Smooth muscle cell (in vitro differentiated cells): ENCODE results near the gene SLC27A5. TPM values are rescaled to one million over a fixed set of nuclear protein-coding genes. Genes with fewer than 3 reads are reported as not detected.

ENCODE experiments used
- DNase-seq: peaks from one replicate; lab custom pipeline; 2025; ENCODE audit not compliant: unreplicated experiment; lab: John Stamatoyannopoulos, UW
- H2AFZ ChIP-seq: fragments of 200-600 bp; sonication (generic); 2 replicates; pipeline ENCODE4 v1.6.0; 2016; ENCODE audit warnings: antibody characterized with exemption, low read depth, mild to moderate bottlenecking
- H3F3A ChIP-seq: fragments of 200-600 bp; sonication (generic); 2 replicates; pipeline ENCODE4 v1.6.0; 2017; ENCODE audit warnings: antibody characterized with exemption, low read depth
- H3K27ac ChIP-seq: fragments of 200-600 bp; sonication (generic); 2 replicates; pipeline ENCODE4 v1.5.1; 2016; ENCODE audit warnings: low read depth, mild to moderate bottlenecking
- H3K27me3 ChIP-seq: fragments of 200-600 bp; sonication (generic); 2 replicates; pipeline ENCODE4 v1.6.1; 2016; ENCODE audit warnings: low read depth, mild to moderate bottlenecking
- H3K36me3 ChIP-seq: fragments of 200-600 bp; sonication (generic); 2 replicates; pipeline ENCODE4 v1.5.1; 2016; ENCODE audit warnings: low read depth
- H3K4me1 ChIP-seq: fragments of 200-600 bp; sonication (generic); 2 replicates; pipeline ENCODE4 v1.5.1; 2016; ENCODE audit warnings: low read depth
- H3K4me2 ChIP-seq: fragments of 200-600 bp; sonication (generic); 2 replicates; pipeline ENCODE4 v1.6.0; 2016; ENCODE audit warnings: mild to moderate bottlenecking
- H3K4me3 ChIP-seq: fragments of 200-600 bp; sonication (generic); 2 replicates; pipeline ENCODE4 v1.5.1; 2016; ENCODE audit warnings: mild to moderate bottlenecking
- H3K79me2 ChIP-seq: fragments of 200-600 bp; sonication (generic); 2 replicates; pipeline ENCODE4 v1.6.0; 2016; ENCODE audit warnings: low read depth, mild to moderate bottlenecking
- H3K9ac ChIP-seq: fragments of 200-600 bp; sonication (generic); 2 replicates; pipeline ENCODE4 v1.6.0; 2016; ENCODE audit warnings: low read depth
- H3K9me3 ChIP-seq: fragments of 200-600 bp; sonication (generic); replicated peaks from 2 replicates; pipeline ENCODE4 v1.5.1; 2016; ENCODE audit warnings: low read depth
- H4K20me1 ChIP-seq: fragments of 200-600 bp; sonication (generic); 2 replicates; pipeline ENCODE4 v1.6.0; 2016; ENCODE audit warnings: low read depth
- CTCF ChIP-seq: fragments of 200-600 bp; sonication (generic); IDR thresholded peaks from 2 replicates; pipeline ENCODE4 v1.5.1; 2017; ENCODE audit warnings: borderline replicate concordance, mild to moderate bottlenecking, antibody characterized with exemption; ENCODE audit not compliant: insufficient read depth, poor library complexity, severe bottlenecking
- WGBS: methylation state at CpG from one replicate; pipeline ENCODE4 v1.1.7; 2016; ENCODE audit warnings: low lambda C conversion rate; 5-methylcytosine and 5-hydroxymethylcytosine counted together
- polyA plus RNA-seq: library from polyadenylated mRNA; unstranded; fragments of >200 nt; fragmentation: Nextera tagmentation; extraction: Ambion mirVana; gene quantifications from 2 replicates; pipeline ENCODE4 v1.2.1, GENCODE V29; 2016
- total RNA-seq: library from RNA; depleted of rRNA; stranded (reverse); fragments of >200 nt; gene quantifications from 2 replicates; pipeline ENCODE4 v1.2.3, GENCODE V29; 2014

The SLC27A5 gene
- total and polyA plus RNA-seq, 2 experiments from 2014 or later = 6.6 to 7.5 TPM

GRCh38 chr19:58460039-58460438, 51.8 kb downstream of the SLC27A5 start:
- Histone ChIP-seq H3K4me2 (no peak overlapping the region), H3F3A (no peaks in the 10 kb centered on the region), H3K27ac (no peak overlapping the region), H3K36me3 (no peaks in the 10 kb centered on the region), H3K4me3 (no peak overlapping the region), H3K79me2 (no peaks in the 10 kb centered on the region), H3K27me3 (no peaks in the 10 kb centered on the region), H3K4me1 (no peaks in the 10 kb centered on the region), H3K9ac (no peak overlapping the region), H4K20me1 (no peaks in the 10 kb centered on the region), H2AFZ (no peak overlapping the region), H3K9me3 (no peaks in the 10 kb centered on the region)
- TF ChIP-seq CTCF = no peak
- DNase-seq = no peak
- 77% methylated on average over 2 of the region's 2 CpGs for WGBS

GRCh38 chr19:58456111-58456510, 55.7 kb downstream of the SLC27A5 start:
- Histone ChIP-seq H3F3A (no peaks in the 10 kb centered on the region), H3K4me1 (peaks cover 1% of the 10 kb centered on the region), H3K4me3 (no peak overlapping the region), H3K9me3 (no peaks in the 10 kb centered on the region), H3K79me2 (no peaks in the 10 kb centered on the region), H3K27me3 (no peaks in the 10 kb centered on the region), H3K27ac (no peak overlapping the region), H4K20me1 (no peaks in the 10 kb centered on the region), H3K9ac (no peak overlapping the region), H2AFZ (no peak overlapping the region), H3K4me2 (no peak overlapping the region), H3K36me3 (no peaks in the 10 kb centered on the region)
- 98% methylated on average over 35 of the region's 35 CpGs for WGBS
- no peak for TF ChIP-seq CTCF
- no peak for DNase-seq

- no peak for TF ChIP-seq CTCF
- no peak for DNase-seq
- Histone ChIP-seq H3F3A (no peaks in the 10 kb centered on the region), H3K36me3 (no peaks in the 10 kb centered on the region), H3K4me1 (peaks cover 4% of the 10 kb centered on the region), H2AFZ (no peak overlapping the region), H3K4me3 (no peak overlapping the region), H3K27me3 (no peaks in the 10 kb centered on the region), H3K79me2 (no peaks in the 10 kb centered on the region), H3K4me2 (no peak overlapping the region), H3K9me3 (no peaks in the 10 kb centered on the region), H4K20me1 (no peaks in the 10 kb centered on the region), H3K27ac (no peak overlapping the region), H3K9ac (no peak overlapping the region)
- 95% methylated on average over 20 of the region's 21 CpGs for WGBS
These were observed 56.5 kb downstream of the SLC27A5 start for GRCh38 chr19:58455306-58455705.

- Histone ChIP-seq H3F3A (no peaks in the 10 kb centered on the region), H3K9me3 (no peaks in the 10 kb centered on the region), H4K20me1 (no peaks in the 10 kb centered on the region), H3K27ac (no peak overlapping the region), H2AFZ (no peak overlapping the region), H3K4me1 (peaks cover 4% of the 10 kb centered on the region), H3K4me2 (no peak overlapping the region), H3K27me3 (no peaks in the 10 kb centered on the region), H3K4me3 (no peak overlapping the region), H3K79me2 (no peaks in the 10 kb centered on the region), H3K9ac (no peak overlapping the region), H3K36me3 (no peaks in the 10 kb centered on the region)
- TF ChIP-seq CTCF = no peak
- 98% methylated on average over 6 of the region's 6 CpGs for WGBS
- DNase-seq = no peak
These were observed 58.0 kb downstream of the SLC27A5 start for GRCh38 chr19:58453743-58454142.
